Lower lobe of right lung (tissue), 2 donors: ENCODE data around the gene OR2A42. TPM values are rescaled to one million over a fixed set of nuclear protein-coding genes. Genes with fewer than 3 reads are reported as not detected.
"Not testable (repeated sequence)": the region's sequence is repeated elsewhere in the genome, so short reads cannot be mapped to it uniquely, and the experiment has no call there.

ENCODE experiments used
- ATAC-seq, 2 donors: fragments of 200-7000 bp; cut with Tn5 transposase; one replicate each; pipeline ENCODE4 v1.9.1; 2020 to 2022; ENCODE audit warnings: mild to moderate bottlenecking in 2 of 2, moderate library complexity in 2 of 2
- DNase-seq: peaks from one replicate; pipeline ENCODE4 v3.0.0-alpha.2; 2020
- H3K27ac ChIP-seq: fragments of 200-600 bp; one replicate; pipeline ENCODE4 v1.8.0; 2022
- H3K27me3 ChIP-seq: fragments of 200-600 bp; one replicate; pipeline ENCODE4 v1.8.0; 2022; ENCODE audit warnings: low read depth
- H3K36me3 ChIP-seq: fragments of 200-600 bp; one replicate; pipeline ENCODE4 v1.8.0; 2022; ENCODE audit warnings: mild to moderate bottlenecking
- H3K4me1 ChIP-seq: fragments of 200-600 bp; one replicate; pipeline ENCODE4 v1.8.0; 2022
- H3K4me3 ChIP-seq: fragments of 200-600 bp; one replicate; pipeline ENCODE4 v1.8.0; 2022; ENCODE audit warnings: mild to moderate bottlenecking
- H3K9me3 ChIP-seq: fragments of 200-600 bp; one replicate; pipeline ENCODE4 v1.8.0; 2022
- CTCF ChIP-seq: fragments of 200-600 bp; IDR thresholded peaks from one replicate; pipeline ENCODE4 v1.8.0; 2022; ENCODE audit warnings: antibody characterized with exemption, mild to moderate bottlenecking
- intact Hi-C: fragments of 100-400 bp; cut with DNase I; formaldehyde crosslinking; loops from one replicate; pipeline ENCODE4 v1.11.0; 2022
- total RNA-seq: library from RNA; stranded (reverse); fragmentation: NEBNext Ultra II Directional; extraction: Animal tissue kit (Norgen Biotek cat#: 25700); gene quantifications from one replicate; pipeline ENCODE4 v1.2.1, GENCODE V29; 2021
- donor health status: DM: no; HTN: yes; CAD: no; lungs with severe emphysema.

Gene OR2A42
- total RNA-seq, 1 donor from 2014 or later, result not detected

GRCh38 chr7:144179165-144179479, 60.3 kb downstream of the OR2A42 start:
- H3K27me3 ChIP-seq, H3K4me1 ChIP-seq, H3K4me3 ChIP-seq, H3K36me3 ChIP-seq, DNase-seq, H3K27ac ChIP-seq, intact Hi-C loops, H3K9me3 ChIP-seq: not testable (repeated sequence)
- ATAC-seq, result peak in 1 of 2 donors; percentile 18

DNA sequence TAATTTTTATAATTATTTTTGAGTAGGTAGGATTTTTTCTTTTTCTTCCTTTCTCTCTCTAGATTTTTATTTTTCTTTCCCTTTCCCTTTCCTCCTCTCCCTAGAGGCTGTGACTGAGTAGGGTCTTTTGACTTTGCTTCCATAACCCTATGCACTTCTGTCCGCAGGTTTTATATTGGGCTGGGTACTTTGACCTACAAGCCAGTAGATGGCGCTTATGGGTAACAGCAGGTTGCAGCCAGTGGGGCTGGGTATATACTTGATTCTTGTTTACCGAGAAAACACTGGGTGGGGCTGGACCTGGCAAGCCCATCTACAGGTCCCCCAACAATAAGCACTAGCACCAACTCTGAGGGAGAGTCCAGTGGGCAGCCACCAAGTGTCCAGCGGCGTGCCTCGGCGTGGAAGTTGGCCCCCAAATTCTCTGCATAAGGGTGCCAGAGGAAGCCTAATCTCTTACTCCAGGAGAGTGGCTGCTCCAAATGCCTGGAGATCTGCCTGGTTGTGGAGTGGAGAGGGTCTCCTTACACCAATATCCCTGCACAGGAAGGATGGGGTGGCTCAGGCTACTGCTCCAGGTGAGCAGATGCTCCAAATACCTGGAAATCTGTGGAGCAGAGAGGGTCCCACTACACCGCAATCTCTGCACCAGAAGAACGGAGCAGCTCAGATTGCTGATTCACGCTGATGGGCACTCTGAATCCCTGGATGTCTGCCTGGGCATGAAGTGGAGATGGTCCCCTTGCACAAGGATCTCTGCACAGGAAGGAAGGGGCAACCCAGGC, 60.8 kb downstream of the OR2A42 start:
- H3K27ac ChIP-seq, intact Hi-C loops, DNase-seq, H3K9me3 ChIP-seq, H3K4me3 ChIP-seq, H3K36me3 ChIP-seq, H3K27me3 ChIP-seq, H3K4me1 ChIP-seq: not testable (repeated sequence)
- peak; percentile 75 to 90 for ATAC-seq
- TF ChIP-seq CTCF, result peak; percentile 42

Other genes with a start within 250 kb of the OR2A42 start
- not detected for gene OR6B1, start 239.3 kb downstream of the OR2A42 start, total RNA-seq
- not detected for gene OR2A5, start 190.7 kb downstream of the OR2A42 start, total RNA-seq
- not detected for gene OR2A25, start 169.8 kb downstream of the OR2A42 start, total RNA-seq
- gene OR2A12, start 153.3 kb downstream of the OR2A42 start, total RNA-seq, result not detected
- gene OR2A2, start 130.0 kb downstream of the OR2A42 start, total RNA-seq, result not detected
- gene OR2A14, start 116.4 kb downstream of the OR2A42 start, total RNA-seq, result not detected
- 8.5 TPM for gene CTAGE4, start 56.1 kb downstream of the OR2A42 start, total RNA-seq
- 10.3 TPM for gene ARHGEF35, start 43.8 kb downstream of the OR2A42 start, total RNA-seq
- 12.1 TPM for gene OR2A7, start 25.2 kb upstream of the OR2A42 start, total RNA-seq
- 4.2 TPM for gene CTAGE8, start 29.7 kb upstream of the OR2A42 start, total RNA-seq
- gene OR2A1, start 72.8 kb upstream of the OR2A42 start, total RNA-seq, result 0.15 TPM
- gene ARHGEF5, start 115.8 kb upstream of the OR2A42 start, total RNA-seq, result 39.5 TPM
- gene NOBOX, start 164.1 kb upstream of the OR2A42 start, total RNA-seq, result not detected